ENCODE measurements around the gene NELFA.

NELFA gene

GRCh38 chr4:2008921-2009650, at the start of gene NELFA:
TSS of gene NELFA (minus strand) at chr4:2008974. CDS start at chr4:2008959, 15 bp downstream.
- Histone ChIP-seq H3K36me3 (ENCODE audit: insufficient read depth, low read length) (peaks cover 23% of the 10 kb centered on the region), H3K4me3 (ENCODE audit: low read length) (peak within 1 kb of the TSS; percentile 88)

GRCh38 chr4:2057382-2058065, 48.8 kb upstream of the NELFA start:
- Histone ChIP-seq H3K9me3 (ENCODE audit: low read length) (no peaks in the 10 kb centered on the region), H3K4me1 (ENCODE audit: insufficient read depth, low read length) (peaks cover 26% of the 10 kb centered on the region), H3K27me3 (ENCODE audit: insufficient read depth, low read length) (no peaks in the 10 kb centered on the region), H3K4me3 (ENCODE audit: low read length) (peak overlapping the region; percentile 53), H2AFZ (ENCODE audit: low read depth, low read length) (no peak overlapping the region), H3K36me3 (ENCODE audit: insufficient read depth, low read length) (peaks cover 14% of the 10 kb centered on the region)

More at GRCh38 chr4:2008921-2009650, at the start of gene NELFA:
- H3K27me3 ChIP-seq (ENCODE audit: insufficient read depth, low read length): no peaks in the 10 kb centered on the region
- H3K9me3 ChIP-seq (ENCODE audit: low read length): no peaks in the 10 kb centered on the region
- H3K4me1 ChIP-seq (ENCODE audit: insufficient read depth, low read length): peaks cover 8% of the 10 kb centered on the region
- H2AFZ ChIP-seq (ENCODE audit: low read depth, low read length): peak within 1 kb of the TSS; percentile 86

- Histone ChIP-seq H3K9me3 (ENCODE audit: low read length) (no peaks in the 10 kb centered on the region), H3K36me3 (ENCODE audit: insufficient read depth, low read length) (peaks cover 6% of the 10 kb centered on the region), H3K27me3 (ENCODE audit: insufficient read depth, low read length) (no peaks in the 10 kb centered on the region), H3K4me3 (ENCODE audit: low read length) (no peak overlapping the region), H2AFZ (ENCODE audit: low read depth, low read length) (no peak overlapping the region), H3K4me1 (ENCODE audit: insufficient read depth, low read length) (peaks cover 8% of the 10 kb centered on the region)
These were observed 45.4 kb upstream of the NELFA start for GRCh38 chr4:2054217-2054616.

- no peak overlapping the region for H2AFZ ChIP-seq (ENCODE audit: low read depth, low read length)
- H3K9me3 ChIP-seq (ENCODE audit: low read length): no peaks in the 10 kb centered on the region
- no peaks in the 10 kb centered on the region for H3K27me3 ChIP-seq (ENCODE audit: insufficient read depth, low read length)
- no peaks in the 10 kb centered on the region for H3K4me1 ChIP-seq (ENCODE audit: insufficient read depth, low read length)
- H3K36me3 ChIP-seq (ENCODE audit: insufficient read depth, low read length): peaks cover 6% of the 10 kb centered on the region
- H3K4me3 ChIP-seq (ENCODE audit: low read length): no peak overlapping the region
These were observed 42.3 kb upstream of the NELFA start for GRCh38 chr4:2051086-2051485.

GRCh38 chr4:2049811-2050210, 41.0 kb upstream of the NELFA start:
- H3K36me3 ChIP-seq (ENCODE audit: insufficient read depth, low read length): peaks cover 6% of the 10 kb centered on the region
- H2AFZ ChIP-seq (ENCODE audit: low read depth, low read length): no peak overlapping the region
- no peak overlapping the region for H3K4me3 ChIP-seq (ENCODE audit: low read length)
- no peaks in the 10 kb centered on the region for H3K4me1 ChIP-seq (ENCODE audit: insufficient read depth, low read length)
- peaks cover 1% of the 10 kb centered on the region for H3K9me3 ChIP-seq (ENCODE audit: low read length)
- no peaks in the 10 kb centered on the region for H3K27me3 ChIP-seq (ENCODE audit: insufficient read depth, low read length)

- Histone ChIP-seq H3K4me1 (ENCODE audit: insufficient read depth, low read length) (no peaks in the 10 kb centered on the region), H3K36me3 (ENCODE audit: insufficient read depth, low read length) (peaks cover 9% of the 10 kb centered on the region), H2AFZ (ENCODE audit: low read depth, low read length) (no peak overlapping the region), H3K4me3 (ENCODE audit: low read length) (no peak overlapping the region), H3K27me3 (ENCODE audit: insufficient read depth, low read length) (no peaks in the 10 kb centered on the region), H3K9me3 (ENCODE audit: low read length) (peaks cover 6% of the 10 kb centered on the region)
These were observed 40.6 kb upstream of the NELFA start for GRCh38 chr4:2049381-2049780.

- Histone ChIP-seq H3K4me1 (ENCODE audit: insufficient read depth, low read length) (no peaks in the 10 kb centered on the region), H3K9me3 (ENCODE audit: low read length) (peaks cover 7% of the 10 kb centered on the region), H3K4me3 (ENCODE audit: low read length) (no peak overlapping the region), H3K27me3 (ENCODE audit: insufficient read depth, low read length) (no peaks in the 10 kb centered on the region), H3K36me3 (ENCODE audit: insufficient read depth, low read length) (peaks cover 9% of the 10 kb centered on the region), H2AFZ (ENCODE audit: low read depth, low read length) (no peak overlapping the region)
These were observed 40.1 kb upstream of the NELFA start for GRCh38 chr4:2048831-2049230.

- H2AFZ ChIP-seq (ENCODE audit: low read depth, low read length): no peak overlapping the region
- no peak overlapping the region for H3K4me3 ChIP-seq (ENCODE audit: low read length)
- H3K4me1 ChIP-seq (ENCODE audit: insufficient read depth, low read length): peaks cover 3% of the 10 kb centered on the region
- no peaks in the 10 kb centered on the region for H3K27me3 ChIP-seq (ENCODE audit: insufficient read depth, low read length)
- H3K36me3 ChIP-seq (ENCODE audit: insufficient read depth, low read length): peaks cover 9% of the 10 kb centered on the region
- H3K9me3 ChIP-seq (ENCODE audit: low read length): peaks cover 7% of the 10 kb centered on the region
These were observed 39.2 kb upstream of the NELFA start for GRCh38 chr4:2047781-2048581.

- Histone ChIP-seq H3K4me1 (ENCODE audit: insufficient read depth, low read length) (peaks cover 7% of the 10 kb centered on the region), H3K27me3 (ENCODE audit: insufficient read depth, low read length) (no peaks in the 10 kb centered on the region), H3K36me3 (ENCODE audit: insufficient read depth, low read length) (peaks cover 9% of the 10 kb centered on the region), H2AFZ (ENCODE audit: low read depth, low read length) (no peak overlapping the region), H3K9me3 (ENCODE audit: low read length) (peaks cover 7% of the 10 kb centered on the region), H3K4me3 (ENCODE audit: low read length) (no peak overlapping the region)
These were observed 38.4 kb upstream of the NELFA start for GRCh38 chr4:2047031-2047660.

GRCh38 chr4:2046031-2046961, 37.5 kb upstream of the NELFA start:
- Histone ChIP-seq H3K9me3 (ENCODE audit: low read length) (peaks cover 7% of the 10 kb centered on the region), H3K4me1 (ENCODE audit: insufficient read depth, low read length) (peaks cover 7% of the 10 kb centered on the region), H3K27me3 (ENCODE audit: insufficient read depth, low read length) (no peaks in the 10 kb centered on the region)

GRCh38 chr4:2045518-2045951, 36.8 kb upstream of the NELFA start:
- Histone ChIP-seq H3K4me3 (ENCODE audit: low read length) (no peak overlapping the region), H3K9me3 (ENCODE audit: low read length) (peaks cover 7% of the 10 kb centered on the region), H2AFZ (ENCODE audit: low read depth, low read length) (no peak overlapping the region), H3K4me1 (ENCODE audit: insufficient read depth, low read length) (peaks cover 7% of the 10 kb centered on the region), H3K27me3 (ENCODE audit: insufficient read depth, low read length) (peaks cover under 1% of the 10 kb centered on the region), H3K36me3 (ENCODE audit: insufficient read depth, low read length) (peaks cover 4% of the 10 kb centered on the region)

More at GRCh38 chr4:2046031-2046961, 37.5 kb upstream of the NELFA start:
- Histone ChIP-seq H3K4me3 (ENCODE audit: low read length) (no peak overlapping the region), H3K36me3 (ENCODE audit: insufficient read depth, low read length) (peaks cover 9% of the 10 kb centered on the region), H2AFZ (ENCODE audit: low read depth, low read length) (no peak overlapping the region)

Data from neuron (in vitro differentiated cells).